ENCODE measurements around the gene PA2G4.

DNA sequence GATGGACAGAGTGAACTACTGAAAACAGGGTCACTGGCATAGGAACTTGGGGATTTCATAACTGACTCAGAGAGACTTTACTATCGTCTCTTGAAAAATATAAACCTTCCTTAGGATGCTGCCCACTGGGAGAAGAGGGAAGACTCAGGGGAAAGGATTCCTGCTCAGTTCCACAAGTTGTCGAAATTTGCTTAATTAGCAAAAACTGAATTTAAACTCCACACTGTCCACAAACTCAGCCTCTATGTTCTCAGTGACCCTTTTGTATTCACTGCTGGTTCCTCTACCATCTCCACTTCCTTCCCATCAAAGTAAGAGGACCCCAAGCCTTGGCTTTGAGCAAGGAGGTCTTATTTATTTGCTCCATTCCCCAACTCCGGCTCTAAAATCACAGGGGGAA is 40.9 kb downstream of the PA2G4 start:
- TF ChIP-seq, protein P1, sequence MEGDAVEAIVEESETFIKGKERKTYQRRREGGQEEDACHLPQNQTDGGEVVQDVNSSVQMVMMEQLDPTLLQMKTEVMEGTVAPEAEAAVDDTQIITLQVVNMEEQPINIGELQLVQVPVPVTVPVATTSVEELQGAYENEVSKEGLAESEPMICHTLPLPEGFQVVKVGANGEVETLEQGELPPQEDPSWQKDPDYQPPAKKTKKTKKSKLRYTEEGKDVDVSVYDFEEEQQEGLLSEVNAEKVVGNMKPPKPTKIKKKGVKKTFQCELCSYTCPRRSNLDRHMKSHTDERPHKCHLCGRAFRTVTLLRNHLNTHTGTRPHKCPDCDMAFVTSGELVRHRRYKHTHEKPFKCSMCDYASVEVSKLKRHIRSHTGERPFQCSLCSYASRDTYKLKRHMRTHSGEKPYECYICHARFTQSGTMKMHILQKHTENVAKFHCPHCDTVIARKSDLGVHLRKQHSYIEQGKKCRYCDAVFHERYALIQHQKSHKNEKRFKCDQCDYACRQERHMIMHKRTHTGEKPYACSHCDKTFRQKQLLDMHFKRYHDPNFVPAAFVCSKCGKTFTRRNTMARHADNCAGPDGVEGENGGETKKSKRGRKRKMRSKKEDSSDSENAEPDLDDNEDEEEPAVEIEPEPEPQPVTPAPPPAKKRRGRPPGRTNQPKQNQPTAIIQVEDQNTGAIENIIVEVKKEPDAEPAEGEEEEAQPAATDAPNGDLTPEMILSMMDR (conservative IDR thresholded peaks at IDR 0.05; ENCODE audit: low read depth, low read length): no peak
- TF ChIP-seq EZH2phosphoT487 (IDR thresholded peaks at IDR 0.05; ENCODE audit: borderline replicate concordance, low read length) (no peak), EZH2 (IDR thresholded peaks at IDR 0.05; ENCODE audit: low read length, unreplicated experiment) (no peak)

Measured in PC-3 (cell line).